Gastrocnemius medialis (tissue), 4 donors: ENCODE measurements around the gene NCEH1.

Experiments
- CTCF ChIP-seq, 5 experiments: fragments of 450-650 bp in 3 of 5; fragments of 200-600 bp in 2 of 5; sonication (generic) in 2 of 5; IDR thresholded peaks in 4 of 5; conservative IDR thresholded peaks in 1 of 5; 1 replicate in 4 of 5; 2 replicates in 1 of 5; pipeline ENCODE4 v1.5.1; 2016 to 2019; ENCODE audit warnings: antibody characterized with exemption in 5 of 5, mild to moderate bottlenecking in 3 of 5, moderate library complexity in 3 of 5
- POLR2A ChIP-seq, 2 donors: fragments of 450-650 bp; IDR thresholded peaks; one replicate each; pipeline ENCODE4 v1.6.1; 2017; ENCODE audit warnings: antibody characterized with exemption in 2 of 2, mild to moderate bottlenecking in 2 of 2, moderate library complexity in 2 of 2

GRCh38 chr3:172582712-172583111, 128.2 kb downstream of the NCEH1 start:
- TF ChIP-seq CTCF (IDR thresholded peaks at IDR 0.05 in 4 of 5, conservative IDR thresholded peaks at IDR 0.05 in 1 of 5) (no peak), POLR2A (IDR thresholded peaks at IDR 0.05) (no peak)
